ENCODE measurements around the gene RPTOR.

The RPTOR gene

GRCh38 chr17:80765241-80765961, 220.8 kb downstream of the RPTOR start:
- DNase-seq (ENCODE audit: low read depth) = no peak

- no peak for DNase-seq (ENCODE audit: low read depth)
These were observed 221.7 kb downstream of the RPTOR start for GRCh38 chr17:80766290-80766855.

- no peak for DNase-seq (ENCODE audit: low read depth)
These were observed 223.8 kb downstream of the RPTOR start for GRCh38 chr17:80768389-80768788.

GRCh38 chr17:80768936-80769335, 224.3 kb downstream of the RPTOR start:
- no peak for DNase-seq (ENCODE audit: low read depth)

GRCh38 chr17:80769516-80769915, 224.9 kb downstream of the RPTOR start:
- DNase-seq (ENCODE audit: low read depth) = no peak

- no peak for DNase-seq (ENCODE audit: low read depth)
These were observed 225.4 kb downstream of the RPTOR start for GRCh38 chr17:80769936-80770625.

GRCh38 chr17:80770881-80771611, 226.4 kb downstream of the RPTOR start:
- no peak for DNase-seq (ENCODE audit: low read depth)

GRCh38 chr17:80771612-80772005, 227.0 kb downstream of the RPTOR start:
- no peak for DNase-seq (ENCODE audit: low read depth)

- DNase-seq (ENCODE audit: low read depth) = no peak
These were observed 228.2 kb downstream of the RPTOR start for GRCh38 chr17:80772906-80773242.

- no peak for DNase-seq (ENCODE audit: low read depth)
These were observed 228.8 kb downstream of the RPTOR start for GRCh38 chr17:80773243-80773991.

- no peak for DNase-seq (ENCODE audit: low read depth)
These were observed 229.5 kb downstream of the RPTOR start for GRCh38 chr17:80774146-80774545.

- no peak for DNase-seq (ENCODE audit: low read depth)
These were observed 230.1 kb downstream of the RPTOR start for GRCh38 chr17:80774643-80775281.

GRCh38 chr17:80775863-80776262, 231.2 kb downstream of the RPTOR start:
- DNase-seq (ENCODE audit: low read depth) = no peak

GRCh38 chr17:80777274-80777673, 232.6 kb downstream of the RPTOR start:
- no peak for DNase-seq (ENCODE audit: low read depth)

GRCh38 chr17:80778716-80779115, 234.1 kb downstream of the RPTOR start:
- no peak for DNase-seq (ENCODE audit: low read depth)

- no peak for DNase-seq (ENCODE audit: low read depth)
These were observed 234.7 kb downstream of the RPTOR start for GRCh38 chr17:80779336-80779735.

GRCh38 chr17:80779961-80780380, 235.3 kb downstream of the RPTOR start:
- no peak for DNase-seq (ENCODE audit: low read depth)

GRCh38 chr17:80780381-80781198, 236.0 kb downstream of the RPTOR start:
- DNase-seq (ENCODE audit: low read depth) = no peak

GRCh38 chr17:80781211-80781610, 236.6 kb downstream of the RPTOR start:
- DNase-seq (ENCODE audit: low read depth) = no peak

- DNase-seq (ENCODE audit: low read depth) = no peak
These were observed 237.2 kb downstream of the RPTOR start for GRCh38 chr17:80781807-80782277.
